Left ventricle myocardium inferior (tissue), 1 donor: ENCODE results near the gene KIF23. TPM values are rescaled to one million over a fixed set of nuclear protein-coding genes. Genes with fewer than 3 reads are reported as not detected.

Experiments
- DNase-seq: peaks from one replicate; pipeline ENCODE4 v3.0.0-alpha.2; 2020
- H3K27ac ChIP-seq: fragments of 200-600 bp; replicated peaks from 2 replicates; pipeline ENCODE4 v1.8.0; 2021
- H3K27me3 ChIP-seq: fragments of 200-600 bp; 2 replicates; pipeline ENCODE4 v1.8.0; 2021; ENCODE audit warnings: low read depth
- H3K36me3 ChIP-seq: fragments of 200-600 bp; 2 replicates; pipeline ENCODE4 v1.8.0; 2021
- H3K4me1 ChIP-seq: fragments of 200-600 bp; 2 replicates; pipeline ENCODE4 v1.8.0; 2021
- H3K4me3 ChIP-seq: fragments of 200-600 bp; 2 replicates; pipeline ENCODE4 v1.8.0; 2021; ENCODE audit warnings: mild to moderate bottlenecking, moderate library complexity
- H3K9me3 ChIP-seq: fragments of 200-600 bp; replicated peaks from 2 replicates; pipeline ENCODE4 v1.8.0; 2021
- intact Hi-C: fragments of 100-400 bp; cut with micrococcal nuclease; formaldehyde crosslinking; loops from one replicate; pipeline ENCODE4 v1.11.0; 2022
- total RNA-seq: library from RNA; stranded (reverse); fragmentation: NEBNext Ultra II Directional; extraction: Animal tissue kit (Norgen Biotek cat#: 25700); gene quantifications from one replicate; pipeline ENCODE4 v1.2.1, GENCODE V29; 2021
- TF ChIP-seq, protein P1 (sequence below): fragments of 200-600 bp; IDR thresholded peaks from 2 replicates; pipeline ENCODE4 v1.8.0; 2021; ENCODE audit warnings: antibody characterized with exemption, mild to moderate bottlenecking, borderline replicate concordance
- donor health status: DM: no; HTN: yes; CAD: no; lungs with severe emphysema.

Gene KIF23
- total RNA-seq, 1 donor from 2014 or later = 0.38 TPM

DNA sequence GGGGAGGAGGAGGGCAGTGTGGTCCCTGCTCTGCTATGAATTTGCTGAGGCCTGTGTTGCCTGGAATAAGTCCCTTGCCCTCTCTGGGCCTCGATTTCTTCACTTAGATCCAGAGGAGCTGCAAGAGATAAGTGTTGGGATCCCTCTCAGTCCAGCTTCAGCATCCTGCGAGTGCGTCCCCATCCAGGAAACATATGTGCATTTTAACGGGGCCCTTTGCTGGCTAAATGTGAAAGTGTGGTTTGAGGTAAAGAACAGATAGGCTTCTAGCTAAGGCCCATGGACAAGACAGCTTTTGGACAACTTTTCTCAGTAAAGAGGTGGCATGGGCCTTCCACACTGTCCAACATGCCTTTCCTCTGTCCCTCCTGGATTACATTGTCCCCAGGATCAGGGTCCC is 64.9 kb downstream of the KIF23 start:
- intact Hi-C loops = loop anchor here (5.0 kb wide), 1 partner anchor 1008 kb away; no protein-coding TSS in a partner anchor

DNA sequence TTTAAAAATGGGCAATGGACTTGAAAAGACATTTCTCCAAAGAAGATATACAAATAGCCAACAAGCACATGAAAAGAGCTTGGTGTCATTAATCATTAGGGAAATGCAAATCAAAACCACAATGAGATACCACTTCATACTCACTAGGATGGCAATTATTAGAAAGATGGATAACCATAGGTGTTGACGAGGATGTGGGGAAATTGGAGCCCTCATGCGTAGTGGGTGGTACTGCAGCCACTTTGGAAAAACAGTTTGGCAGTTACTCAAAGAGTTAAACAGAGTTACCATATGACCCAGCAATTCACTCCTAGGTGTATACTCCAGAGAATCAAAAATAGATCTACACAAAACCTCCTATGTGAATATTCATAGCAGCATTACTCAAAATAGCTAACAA is 65.8 kb downstream of the KIF23 start:
- Histone ChIP-seq H3K4me1 (peaks cover 4% of the 10 kb centered on the region), H3K4me3 (no peak overlapping the region), H3K36me3 (no peaks in the 10 kb centered on the region), H3K9me3 (peaks cover 8% of the 10 kb centered on the region), H3K27me3 (peaks cover 17% of the 10 kb centered on the region), H3K27ac (no peak overlapping the region)
- TF ChIP-seq, protein P1, sequence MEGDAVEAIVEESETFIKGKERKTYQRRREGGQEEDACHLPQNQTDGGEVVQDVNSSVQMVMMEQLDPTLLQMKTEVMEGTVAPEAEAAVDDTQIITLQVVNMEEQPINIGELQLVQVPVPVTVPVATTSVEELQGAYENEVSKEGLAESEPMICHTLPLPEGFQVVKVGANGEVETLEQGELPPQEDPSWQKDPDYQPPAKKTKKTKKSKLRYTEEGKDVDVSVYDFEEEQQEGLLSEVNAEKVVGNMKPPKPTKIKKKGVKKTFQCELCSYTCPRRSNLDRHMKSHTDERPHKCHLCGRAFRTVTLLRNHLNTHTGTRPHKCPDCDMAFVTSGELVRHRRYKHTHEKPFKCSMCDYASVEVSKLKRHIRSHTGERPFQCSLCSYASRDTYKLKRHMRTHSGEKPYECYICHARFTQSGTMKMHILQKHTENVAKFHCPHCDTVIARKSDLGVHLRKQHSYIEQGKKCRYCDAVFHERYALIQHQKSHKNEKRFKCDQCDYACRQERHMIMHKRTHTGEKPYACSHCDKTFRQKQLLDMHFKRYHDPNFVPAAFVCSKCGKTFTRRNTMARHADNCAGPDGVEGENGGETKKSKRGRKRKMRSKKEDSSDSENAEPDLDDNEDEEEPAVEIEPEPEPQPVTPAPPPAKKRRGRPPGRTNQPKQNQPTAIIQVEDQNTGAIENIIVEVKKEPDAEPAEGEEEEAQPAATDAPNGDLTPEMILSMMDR = no peak
- intact Hi-C loops = loop anchor here (5.0 kb wide), 1 partner anchor 1007 kb away; no protein-coding TSS in a partner anchor
- no peak for DNase-seq

More for the DNA sequence above, 64.9 kb downstream of the KIF23 start:
- TF ChIP-seq, protein P1 = no peak
- Histone ChIP-seq H3K27ac (no peak overlapping the region), H3K36me3 (no peaks in the 10 kb centered on the region), H3K4me1 (peaks cover 4% of the 10 kb centered on the region), H3K4me3 (no peak overlapping the region), H3K9me3 (peaks cover 8% of the 10 kb centered on the region), H3K27me3 (peaks cover 17% of the 10 kb centered on the region)
- no peak for DNase-seq

DNA sequence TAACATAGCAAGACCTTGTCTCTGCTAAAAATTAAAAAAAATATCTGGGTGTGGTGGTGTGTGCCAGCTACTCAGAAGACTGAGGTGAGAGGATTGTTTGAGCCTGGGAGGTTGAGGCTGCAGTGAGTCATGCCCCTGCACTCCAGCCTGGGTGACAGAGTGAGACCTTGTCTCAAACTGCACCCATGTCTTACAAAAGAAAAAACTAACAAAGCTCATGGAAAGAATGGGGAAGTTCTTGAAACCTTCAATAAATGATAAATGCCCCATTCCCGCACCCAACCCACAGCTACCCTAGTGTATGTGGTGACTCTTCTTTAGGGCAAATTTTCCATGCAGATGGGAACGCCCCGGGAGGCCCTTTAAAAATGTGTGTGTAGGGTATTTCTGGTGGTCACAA is 66.8 kb downstream of the KIF23 start:
- DNase-seq = no peak
- Histone ChIP-seq H3K9me3 (peaks cover 14% of the 10 kb centered on the region), H3K27me3 (peaks cover 17% of the 10 kb centered on the region), H3K36me3 (no peaks in the 10 kb centered on the region), H3K4me3 (no peak overlapping the region), H3K27ac (no peak overlapping the region), H3K4me1 (peaks cover 4% of the 10 kb centered on the region)
- intact Hi-C loops = no loop called here
- TF ChIP-seq, protein P1 = no peak

DNA sequence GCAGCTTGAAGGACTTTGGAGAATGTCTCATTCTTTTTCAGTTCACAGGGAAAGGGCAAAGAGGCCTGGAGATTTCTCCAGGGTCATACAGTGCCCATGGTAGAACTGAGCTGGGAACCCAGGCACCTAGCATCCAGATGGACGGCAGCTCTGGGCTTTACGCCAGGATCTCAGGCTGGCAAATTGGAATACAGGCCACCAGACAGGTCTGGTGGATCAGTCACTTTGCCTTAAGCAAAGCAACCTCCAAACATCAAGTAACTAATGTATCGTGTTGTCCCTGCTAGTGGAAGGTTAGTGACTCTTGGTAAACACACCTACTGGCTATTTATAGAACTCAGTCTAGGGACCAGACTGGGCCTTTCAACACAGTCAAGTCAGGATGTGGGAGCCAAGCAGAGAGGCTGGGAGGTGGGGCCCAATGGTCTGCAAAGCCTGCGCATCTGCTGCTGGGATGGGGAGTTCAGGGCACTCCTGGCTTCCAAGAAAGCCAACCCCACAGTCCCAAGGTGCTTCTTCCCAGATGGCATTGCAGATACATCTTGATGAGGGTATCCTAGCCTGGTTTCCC is 68.6 kb downstream of the KIF23 start:
- H3K36me3 ChIP-seq = no peaks in the 10 kb centered on the region
- H3K27ac ChIP-seq = no peak overlapping the region
- peaks cover 15% of the 10 kb centered on the region for H3K9me3 ChIP-seq
- no peak for DNase-seq
- TF ChIP-seq, protein P1 = no peak
- H3K4me3 ChIP-seq = no peak overlapping the region
- peaks cover 7% of the 10 kb centered on the region for H3K27me3 ChIP-seq
- peaks cover 4% of the 10 kb centered on the region for H3K4me1 ChIP-seq
- intact Hi-C loops = no loop called here

DNA sequence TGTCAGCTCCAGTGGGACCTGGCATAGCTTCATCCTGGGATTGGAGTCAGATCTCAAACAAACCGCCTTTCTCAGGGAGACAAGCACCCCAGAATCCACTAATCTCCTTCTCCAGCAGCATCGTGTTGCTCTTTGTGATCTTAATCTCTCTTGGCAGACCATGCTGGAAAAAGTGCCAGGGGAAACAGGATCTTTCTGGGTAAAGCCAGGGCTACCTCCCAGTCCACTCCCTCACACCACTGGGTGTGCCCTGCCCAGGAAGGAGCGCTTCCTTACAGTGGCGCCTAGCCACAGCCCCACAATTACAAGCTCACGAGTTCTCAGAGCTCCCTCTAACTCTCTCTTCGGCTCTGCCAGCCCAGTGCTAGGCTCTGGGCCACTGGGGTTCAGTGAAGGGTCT is 70.7 kb downstream of the KIF23 start:
- Histone ChIP-seq H3K4me1 (no peaks in the 10 kb centered on the region), H3K27ac (no peak overlapping the region), H3K9me3 (peaks cover 12% of the 10 kb centered on the region), H3K27me3 (no peaks in the 10 kb centered on the region), H3K4me3 (no peak overlapping the region), H3K36me3 (no peaks in the 10 kb centered on the region)
- no peak for DNase-seq
- intact Hi-C loops = no loop called here
- TF ChIP-seq, protein P1 = no peak
